K562 (cell line): ENCODE data around the gene SDR39U1. TPM values are rescaled to one million over a fixed set of nuclear protein-coding genes. Genes with fewer than 3 reads are reported as not detected.

Experiments used
- GATA2 ChIP-seq: sonication (generic); formaldehyde crosslinking; IDR thresholded peaks from 2 replicates; pipeline ENCODE4 v1.4.0; 2020; ENCODE audit warnings: mild to moderate bottlenecking, missing genetic modification reagents
- KAT2B ChIP-seq: IDR thresholded peaks from one replicate; pipeline ENCODE4 v1.6.1; 2012; ENCODE audit warnings: low read depth, mild to moderate bottlenecking, control low read depth, inconsistent platforms, low read length, moderate library complexity
- polyA plus RNA-seq, 8 experiments: library from polyadenylated mRNA; depleted of rRNA in 4 of 8; stranded (reverse) in 5 of 8; unstranded in 3 of 8; fragments of >200 nt; fragmentation: Nextera tagmentation in 2 of 8; fragmentation: Illumina TruSeq in 1 of 8; extraction: Ambion mirVana in 2 of 8; extraction: Trizol in 1 of 8; gene quantifications; 2 replicates each; pipeline versions ENCODE4 v1.2.1 to v1.2.3, GENCODE V29; 2011 to 2014; ENCODE audit warnings: inconsistent platforms in 1 of 8, missing spikeins in 1 of 8
- total RNA-seq, 7 experiments: library from RNA; depleted of rRNA in 6 of 7; stranded (reverse); fragments of >200 nt in 6 of 7; fragmentation: Illumina TruSeq in 2 of 7; extraction: Trizol in 2 of 7; gene quantifications; 2 replicates each; pipeline versions ENCODE4 v1.2.1 to v1.2.3, GENCODE V29; 2011 to 2021; ENCODE audit warnings: low replicate concordance in 1 of 7
- TF ChIP-seq, protein P1 (sequence below): sonication (generic); formaldehyde crosslinking; IDR thresholded peaks from 2 replicates; pipeline ENCODE4 v1.8.0; 2023; ENCODE audit warnings: mild to moderate bottlenecking, missing genetic modification reagents
- TF ChIP-seq, protein P2 (sequence below): fragments of 200-600 bp; sonication (generic); IDR thresholded peaks from one replicate; pipeline ENCODE4 v1.6.1; 2012; ENCODE audit warnings: mild to moderate bottlenecking, low read depth, low read length, inconsistent platforms
- TF ChIP-seq, protein P3 (sequence below): fragments of 250-450 bp; sonication (Bioruptor Pico); IDR thresholded peaks from 2 replicates; pipeline ENCODE4 v1.4.0; 2020; ENCODE audit warnings: mild to moderate bottlenecking

Gene SDR39U1
- total and polyA plus RNA-seq, 9 of the 15 experiments (the other 6 are each of a cell fraction or from before 2014, with no cell fraction given) = 10.4 to 56.1 (median 19.8) TPM

DNA sequence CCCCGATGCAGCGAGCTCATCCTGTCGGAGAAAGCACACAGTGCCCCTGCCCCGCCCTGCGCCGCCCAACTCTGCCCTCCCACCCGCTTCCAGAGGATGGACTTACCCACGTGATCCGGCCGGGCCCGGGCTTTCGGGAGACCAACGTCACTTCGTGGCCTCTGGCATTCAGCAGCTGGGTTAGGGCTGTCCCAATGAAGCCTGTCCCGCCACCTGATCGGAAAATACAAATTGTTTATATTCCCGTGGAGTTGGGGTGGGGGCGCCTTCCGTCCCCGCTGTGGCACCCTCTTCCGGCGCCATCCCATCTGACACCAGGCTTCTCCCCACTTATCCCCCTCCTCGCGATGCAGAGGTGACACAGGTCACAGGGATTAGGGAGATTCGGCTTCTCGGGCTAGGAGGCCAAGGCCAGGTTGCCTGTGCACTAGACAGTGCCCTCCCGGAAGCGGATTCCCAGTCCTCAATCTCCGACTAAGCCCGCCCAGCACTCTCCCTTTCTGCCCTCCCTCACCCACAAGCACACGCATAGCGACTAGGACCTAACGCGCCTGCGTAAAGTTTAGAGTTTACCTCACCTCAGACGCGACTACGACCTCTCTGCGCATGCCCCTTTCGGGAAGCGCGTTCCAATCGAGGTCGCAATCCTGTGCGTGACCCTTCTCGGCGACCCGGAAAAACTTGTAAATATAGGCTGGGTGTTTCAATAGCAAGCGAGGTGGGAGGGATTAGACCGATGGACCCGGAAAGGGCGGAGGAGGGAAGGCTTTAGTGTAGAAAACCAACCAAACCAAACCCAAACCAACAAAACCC is at the start of gene SDR39U1 (continued):
- TF ChIP-seq, protein P1, sequence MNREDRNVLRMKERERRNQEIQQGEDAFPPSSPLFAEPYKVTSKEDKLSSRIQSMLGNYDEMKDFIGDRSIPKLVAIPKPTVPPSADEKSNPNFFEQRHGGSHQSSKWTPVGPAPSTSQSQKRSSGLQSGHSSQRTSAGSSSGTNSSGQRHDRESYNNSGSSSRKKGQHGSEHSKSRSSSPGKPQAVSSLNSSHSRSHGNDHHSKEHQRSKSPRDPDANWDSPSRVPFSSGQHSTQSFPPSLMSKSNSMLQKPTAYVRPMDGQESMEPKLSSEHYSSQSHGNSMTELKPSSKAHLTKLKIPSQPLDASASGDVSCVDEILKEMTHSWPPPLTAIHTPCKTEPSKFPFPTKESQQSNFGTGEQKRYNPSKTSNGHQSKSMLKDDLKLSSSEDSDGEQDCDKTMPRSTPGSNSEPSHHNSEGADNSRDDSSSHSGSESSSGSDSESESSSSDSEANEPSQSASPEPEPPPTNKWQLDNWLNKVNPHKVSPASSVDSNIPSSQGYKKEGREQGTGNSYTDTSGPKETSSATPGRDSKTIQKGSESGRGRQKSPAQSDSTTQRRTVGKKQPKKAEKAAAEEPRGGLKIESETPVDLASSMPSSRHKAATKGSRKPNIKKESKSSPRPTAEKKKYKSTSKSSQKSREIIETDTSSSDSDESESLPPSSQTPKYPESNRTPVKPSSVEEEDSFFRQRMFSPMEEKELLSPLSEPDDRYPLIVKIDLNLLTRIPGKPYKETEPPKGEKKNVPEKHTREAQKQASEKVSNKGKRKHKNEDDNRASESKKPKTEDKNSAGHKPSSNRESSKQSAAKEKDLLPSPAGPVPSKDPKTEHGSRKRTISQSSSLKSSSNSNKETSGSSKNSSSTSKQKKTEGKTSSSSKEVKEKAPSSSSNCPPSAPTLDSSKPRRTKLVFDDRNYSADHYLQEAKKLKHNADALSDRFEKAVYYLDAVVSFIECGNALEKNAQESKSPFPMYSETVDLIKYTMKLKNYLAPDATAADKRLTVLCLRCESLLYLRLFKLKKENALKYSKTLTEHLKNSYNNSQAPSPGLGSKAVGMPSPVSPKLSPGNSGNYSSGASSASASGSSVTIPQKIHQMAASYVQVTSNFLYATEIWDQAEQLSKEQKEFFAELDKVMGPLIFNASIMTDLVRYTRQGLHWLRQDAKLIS = no peak
- TF ChIP-seq, protein P2, sequence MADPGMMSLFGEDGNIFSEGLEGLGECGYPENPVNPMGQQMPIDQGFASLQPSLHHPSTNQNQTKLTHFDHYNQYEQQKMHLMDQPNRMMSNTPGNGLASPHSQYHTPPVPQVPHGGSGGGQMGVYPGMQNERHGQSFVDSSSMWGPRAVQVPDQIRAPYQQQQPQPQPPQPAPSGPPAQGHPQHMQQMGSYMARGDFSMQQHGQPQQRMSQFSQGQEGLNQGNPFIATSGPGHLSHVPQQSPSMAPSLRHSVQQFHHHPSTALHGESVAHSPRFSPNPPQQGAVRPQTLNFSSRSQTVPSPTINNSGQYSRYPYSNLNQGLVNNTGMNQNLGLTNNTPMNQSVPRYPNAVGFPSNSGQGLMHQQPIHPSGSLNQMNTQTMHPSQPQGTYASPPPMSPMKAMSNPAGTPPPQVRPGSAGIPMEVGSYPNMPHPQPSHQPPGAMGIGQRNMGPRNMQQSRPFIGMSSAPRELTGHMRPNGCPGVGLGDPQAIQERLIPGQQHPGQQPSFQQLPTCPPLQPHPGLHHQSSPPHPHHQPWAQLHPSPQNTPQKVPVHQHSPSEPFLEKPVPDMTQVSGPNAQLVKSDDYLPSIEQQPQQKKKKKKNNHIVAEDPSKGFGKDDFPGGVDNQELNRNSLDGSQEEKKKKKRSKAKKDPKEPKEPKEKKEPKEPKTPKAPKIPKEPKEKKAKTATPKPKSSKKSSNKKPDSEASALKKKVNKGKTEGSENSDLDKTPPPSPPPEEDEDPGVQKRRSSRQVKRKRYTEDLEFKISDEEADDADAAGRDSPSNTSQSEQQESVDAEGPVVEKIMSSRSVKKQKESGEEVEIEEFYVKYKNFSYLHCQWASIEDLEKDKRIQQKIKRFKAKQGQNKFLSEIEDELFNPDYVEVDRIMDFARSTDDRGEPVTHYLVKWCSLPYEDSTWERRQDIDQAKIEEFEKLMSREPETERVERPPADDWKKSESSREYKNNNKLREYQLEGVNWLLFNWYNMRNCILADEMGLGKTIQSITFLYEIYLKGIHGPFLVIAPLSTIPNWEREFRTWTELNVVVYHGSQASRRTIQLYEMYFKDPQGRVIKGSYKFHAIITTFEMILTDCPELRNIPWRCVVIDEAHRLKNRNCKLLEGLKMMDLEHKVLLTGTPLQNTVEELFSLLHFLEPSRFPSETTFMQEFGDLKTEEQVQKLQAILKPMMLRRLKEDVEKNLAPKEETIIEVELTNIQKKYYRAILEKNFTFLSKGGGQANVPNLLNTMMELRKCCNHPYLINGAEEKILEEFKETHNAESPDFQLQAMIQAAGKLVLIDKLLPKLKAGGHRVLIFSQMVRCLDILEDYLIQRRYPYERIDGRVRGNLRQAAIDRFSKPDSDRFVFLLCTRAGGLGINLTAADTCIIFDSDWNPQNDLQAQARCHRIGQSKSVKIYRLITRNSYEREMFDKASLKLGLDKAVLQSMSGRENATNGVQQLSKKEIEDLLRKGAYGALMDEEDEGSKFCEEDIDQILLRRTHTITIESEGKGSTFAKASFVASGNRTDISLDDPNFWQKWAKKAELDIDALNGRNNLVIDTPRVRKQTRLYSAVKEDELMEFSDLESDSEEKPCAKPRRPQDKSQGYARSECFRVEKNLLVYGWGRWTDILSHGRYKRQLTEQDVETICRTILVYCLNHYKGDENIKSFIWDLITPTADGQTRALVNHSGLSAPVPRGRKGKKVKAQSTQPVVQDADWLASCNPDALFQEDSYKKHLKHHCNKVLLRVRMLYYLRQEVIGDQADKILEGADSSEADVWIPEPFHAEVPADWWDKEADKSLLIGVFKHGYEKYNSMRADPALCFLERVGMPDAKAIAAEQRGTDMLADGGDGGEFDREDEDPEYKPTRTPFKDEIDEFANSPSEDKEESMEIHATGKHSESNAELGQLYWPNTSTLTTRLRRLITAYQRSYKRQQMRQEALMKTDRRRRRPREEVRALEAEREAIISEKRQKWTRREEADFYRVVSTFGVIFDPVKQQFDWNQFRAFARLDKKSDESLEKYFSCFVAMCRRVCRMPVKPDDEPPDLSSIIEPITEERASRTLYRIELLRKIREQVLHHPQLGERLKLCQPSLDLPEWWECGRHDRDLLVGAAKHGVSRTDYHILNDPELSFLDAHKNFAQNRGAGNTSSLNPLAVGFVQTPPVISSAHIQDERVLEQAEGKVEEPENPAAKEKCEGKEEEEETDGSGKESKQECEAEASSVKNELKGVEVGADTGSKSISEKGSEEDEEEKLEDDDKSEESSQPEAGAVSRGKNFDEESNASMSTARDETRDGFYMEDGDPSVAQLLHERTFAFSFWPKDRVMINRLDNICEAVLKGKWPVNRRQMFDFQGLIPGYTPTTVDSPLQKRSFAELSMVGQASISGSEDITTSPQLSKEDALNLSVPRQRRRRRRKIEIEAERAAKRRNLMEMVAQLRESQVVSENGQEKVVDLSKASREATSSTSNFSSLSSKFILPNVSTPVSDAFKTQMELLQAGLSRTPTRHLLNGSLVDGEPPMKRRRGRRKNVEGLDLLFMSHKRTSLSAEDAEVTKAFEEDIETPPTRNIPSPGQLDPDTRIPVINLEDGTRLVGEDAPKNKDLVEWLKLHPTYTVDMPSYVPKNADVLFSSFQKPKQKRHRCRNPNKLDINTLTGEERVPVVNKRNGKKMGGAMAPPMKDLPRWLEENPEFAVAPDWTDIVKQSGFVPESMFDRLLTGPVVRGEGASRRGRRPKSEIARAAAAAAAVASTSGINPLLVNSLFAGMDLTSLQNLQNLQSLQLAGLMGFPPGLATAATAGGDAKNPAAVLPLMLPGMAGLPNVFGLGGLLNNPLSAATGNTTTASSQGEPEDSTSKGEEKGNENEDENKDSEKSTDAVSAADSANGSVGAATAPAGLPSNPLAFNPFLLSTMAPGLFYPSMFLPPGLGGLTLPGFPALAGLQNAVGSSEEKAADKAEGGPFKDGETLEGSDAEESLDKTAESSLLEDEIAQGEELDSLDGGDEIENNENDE = no peak
- no peak for TF ChIP-seq GATA2 (CRISPR knock-in tag)
- no peak for TF ChIP-seq KAT2B
- TF ChIP-seq, protein P3, sequence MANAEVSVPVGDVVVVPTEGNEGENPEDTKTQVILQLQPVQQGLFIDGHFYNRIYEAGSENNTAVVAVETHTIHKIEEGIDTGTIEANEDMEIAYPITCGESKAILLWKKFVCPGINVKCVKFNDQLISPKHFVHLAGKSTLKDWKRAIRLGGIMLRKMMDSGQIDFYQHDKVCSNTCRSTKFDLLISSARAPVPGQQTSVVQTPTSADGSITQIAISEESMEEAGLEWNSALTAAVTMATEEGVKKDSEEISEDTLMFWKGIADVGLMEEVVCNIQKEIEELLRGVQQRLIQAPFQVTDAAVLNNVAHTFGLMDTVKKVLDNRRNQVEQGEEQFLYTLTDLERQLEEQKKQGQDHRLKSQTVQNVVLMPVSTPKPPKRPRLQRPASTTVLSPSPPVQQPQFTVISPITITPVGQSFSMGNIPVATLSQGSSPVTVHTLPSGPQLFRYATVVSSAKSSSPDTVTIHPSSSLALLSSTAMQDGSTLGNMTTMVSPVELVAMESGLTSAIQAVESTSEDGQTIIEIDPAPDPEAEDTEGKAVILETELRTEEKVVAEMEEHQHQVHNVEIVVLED (CRISPR knock-in tag) = peak; percentile 77
